Fibroblast of lung (primary cell): Measurements from ENCODE around the gene IGFBP6. TPM values are rescaled to one million over a fixed set of nuclear protein-coding genes. Genes with fewer than 3 reads are reported as not detected.

Source experiments
- DNase-seq, 2 donors: peaks; one replicate each; pipeline versions ENCODE4 v3.0.0 to v3.0.0-alpha.2; 2010; ENCODE audit warnings: low read depth in 2 of 2
- H2AFZ ChIP-seq: 2 replicates; pipeline ENCODE4 v1.5.1; 2012; ENCODE audit warnings: low read length, control low read depth, inconsistent platforms
- H3K27ac ChIP-seq: 2 replicates; pipeline ENCODE4 v1.5.1; 2011; ENCODE audit warnings: low read length, control low read depth; ENCODE audit not compliant: insufficient read depth
- H3K27me3 ChIP-seq: 2 replicates; pipeline ENCODE4 v1.5.1; 2011; ENCODE audit warnings: mild to moderate bottlenecking, low read length; ENCODE audit not compliant: control insufficient read depth, insufficient read depth
- H3K36me3 ChIP-seq: 2 replicates; pipeline ENCODE4 v1.5.1; 2011; ENCODE audit warnings: low read length; ENCODE audit not compliant: control insufficient read depth, insufficient read depth
- H3K4me1 ChIP-seq: 2 replicates; pipeline ENCODE4 v1.5.1; 2011; ENCODE audit warnings: low read length; ENCODE audit not compliant: control insufficient read depth, insufficient read depth; ENCODE audit errors: extremely low read depth
- H3K4me2 ChIP-seq: 2 replicates; pipeline ENCODE4 v1.5.1; 2011; ENCODE audit warnings: low read length, control low read depth; ENCODE audit not compliant: insufficient read depth; ENCODE audit errors: extremely low read depth
- H3K4me3 ChIP-seq, 4 experiments: fragments of 200-600 bp in 1 of 4; sonication (generic) in 1 of 4; replicated peaks in 1 of 4; 2 replicates each; pipeline ENCODE4 v1.5.1; 2011 to 2016; ENCODE audit warnings: low read length in 4 of 4, low read depth in 3 of 4, mild to moderate bottlenecking in 3 of 4, control low read depth in 2 of 4, inconsistent platforms in 1 of 4, mixed read lengths in 1 of 4; ENCODE audit not compliant: insufficient read depth in 1 of 4; ENCODE audit errors: control extremely low read depth in 1 of 4
- H3K79me2 ChIP-seq: 2 replicates; pipeline ENCODE4 v1.5.1; 2012; ENCODE audit warnings: mild to moderate bottlenecking, low read length, inconsistent platforms; ENCODE audit not compliant: control insufficient read depth, insufficient read depth
- H3K9ac ChIP-seq: 2 replicates; pipeline ENCODE4 v1.5.1; 2011; ENCODE audit warnings: mild to moderate bottlenecking, low read length, control low read depth; ENCODE audit not compliant: insufficient read depth
- H3K9me3 ChIP-seq: 2 replicates; pipeline ENCODE4 v1.5.1; 2012; ENCODE audit warnings: low read depth, low read length; ENCODE audit not compliant: control insufficient read depth, insufficient read depth
- H4K20me1 ChIP-seq: 2 replicates; pipeline ENCODE4 v1.5.1; 2011; ENCODE audit warnings: low read length; ENCODE audit not compliant: control insufficient read depth, insufficient read depth; ENCODE audit errors: extremely low read depth
- EZH2 ChIP-seq: IDR thresholded peaks from 2 replicates; pipeline ENCODE4 v1.5.1; 2012; ENCODE audit warnings: low read length, control low read depth, mild to moderate bottlenecking; ENCODE audit errors: missing control alignments
- polyA plus RNA-seq, 2 donors: library from polyadenylated mRNA; depleted of rRNA in 1 of 2; stranded (reverse) in 1 of 2; unstranded in 1 of 2; fragments of >200 nt; gene quantifications; 2 replicates each; pipeline ENCODE4 v1.2.1, GENCODE V29; 2011 to 2012; ENCODE audit warnings: missing spikeins in 1 of 2
- total RNA-seq: library from RNA; depleted of rRNA; stranded (reverse); fragments of >200 nt; gene quantifications from 2 replicates; pipeline ENCODE4 v1.2.1, GENCODE V29; 2014
- TF ChIP-seq, protein P1 (sequence below), 2 donors: IDR thresholded peaks in 1 of 2; conservative IDR thresholded peaks in 1 of 2; 1 replicate in 1 of 2; 2 replicates in 1 of 2; pipeline ENCODE4 v1.5.1; 2011 to 2012; ENCODE audit warnings: low read length in 2 of 2, control low read depth in 1 of 2, inconsistent platforms in 1 of 2, low read depth in 1 of 2, mild to moderate bottlenecking in 1 of 2

Gene IGFBP6
- total and polyA plus RNA-seq, 2 donors (not counting 1 experiment from before 2014, with no cell fraction given), result 229 to 592 TPM

DNA sequence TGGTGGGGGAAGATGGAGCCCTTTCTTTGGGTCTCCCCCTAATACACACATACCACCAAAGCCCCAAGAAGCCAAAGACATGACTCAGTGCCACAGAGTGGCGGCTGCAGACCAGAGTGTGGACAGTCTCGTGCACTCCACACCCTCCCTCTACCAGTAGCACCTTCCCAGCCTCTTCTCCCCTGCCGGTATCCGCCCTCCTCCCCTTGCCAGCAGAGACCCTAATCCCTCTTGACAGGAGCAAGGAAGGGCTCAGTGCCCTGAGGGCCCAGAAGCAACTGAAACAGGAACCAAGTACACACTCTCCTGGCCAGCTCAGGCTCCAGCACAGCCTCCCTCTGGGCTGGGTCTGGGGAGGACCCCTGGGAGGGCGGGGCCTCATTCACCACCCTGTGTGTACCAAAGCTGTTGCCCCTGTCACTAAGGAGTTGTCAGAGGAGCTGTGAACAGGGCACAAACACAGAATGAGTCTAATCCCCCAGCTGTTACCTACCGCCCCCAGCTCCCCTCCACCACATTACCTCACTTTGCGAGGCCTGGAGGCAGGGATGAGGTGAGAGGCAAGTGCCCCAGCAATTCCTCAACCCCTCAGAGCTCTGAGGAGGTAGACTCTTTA lies 26.5 kb upstream of the IGFBP6 start:
- H3K27ac ChIP-seq, result no peak overlapping the region
- no peaks in the 10 kb centered on the region for H3K27me3 ChIP-seq
- H3K9ac ChIP-seq, result no peak overlapping the region
- no peak for TF ChIP-seq EZH2
- TF ChIP-seq, protein P1, sequence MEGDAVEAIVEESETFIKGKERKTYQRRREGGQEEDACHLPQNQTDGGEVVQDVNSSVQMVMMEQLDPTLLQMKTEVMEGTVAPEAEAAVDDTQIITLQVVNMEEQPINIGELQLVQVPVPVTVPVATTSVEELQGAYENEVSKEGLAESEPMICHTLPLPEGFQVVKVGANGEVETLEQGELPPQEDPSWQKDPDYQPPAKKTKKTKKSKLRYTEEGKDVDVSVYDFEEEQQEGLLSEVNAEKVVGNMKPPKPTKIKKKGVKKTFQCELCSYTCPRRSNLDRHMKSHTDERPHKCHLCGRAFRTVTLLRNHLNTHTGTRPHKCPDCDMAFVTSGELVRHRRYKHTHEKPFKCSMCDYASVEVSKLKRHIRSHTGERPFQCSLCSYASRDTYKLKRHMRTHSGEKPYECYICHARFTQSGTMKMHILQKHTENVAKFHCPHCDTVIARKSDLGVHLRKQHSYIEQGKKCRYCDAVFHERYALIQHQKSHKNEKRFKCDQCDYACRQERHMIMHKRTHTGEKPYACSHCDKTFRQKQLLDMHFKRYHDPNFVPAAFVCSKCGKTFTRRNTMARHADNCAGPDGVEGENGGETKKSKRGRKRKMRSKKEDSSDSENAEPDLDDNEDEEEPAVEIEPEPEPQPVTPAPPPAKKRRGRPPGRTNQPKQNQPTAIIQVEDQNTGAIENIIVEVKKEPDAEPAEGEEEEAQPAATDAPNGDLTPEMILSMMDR (conservative IDR thresholded peaks at IDR 0.05 in 1 of 2, IDR thresholded peaks at IDR 0.05 in 1 of 2; ENCODE audit: low read depth in 1 of 2, low read length in 2 of 2), result no peak
- H2AFZ ChIP-seq, result no peak overlapping the region
- H3K4me1 ChIP-seq, result peaks cover 34% of the 10 kb centered on the region
- no peaks in the 10 kb centered on the region for H4K20me1 ChIP-seq
- H3K4me2 ChIP-seq, result no peak overlapping the region
- H3K79me2 ChIP-seq, result no peaks in the 10 kb centered on the region
- peak in 1 of 2 donors; percentile 51 for DNase-seq
- no peak overlapping the region for H3K4me3 ChIP-seq
- peaks cover 17% of the 10 kb centered on the region for H3K36me3 ChIP-seq
- H3K9me3 ChIP-seq, result no peaks in the 10 kb centered on the region

DNA sequence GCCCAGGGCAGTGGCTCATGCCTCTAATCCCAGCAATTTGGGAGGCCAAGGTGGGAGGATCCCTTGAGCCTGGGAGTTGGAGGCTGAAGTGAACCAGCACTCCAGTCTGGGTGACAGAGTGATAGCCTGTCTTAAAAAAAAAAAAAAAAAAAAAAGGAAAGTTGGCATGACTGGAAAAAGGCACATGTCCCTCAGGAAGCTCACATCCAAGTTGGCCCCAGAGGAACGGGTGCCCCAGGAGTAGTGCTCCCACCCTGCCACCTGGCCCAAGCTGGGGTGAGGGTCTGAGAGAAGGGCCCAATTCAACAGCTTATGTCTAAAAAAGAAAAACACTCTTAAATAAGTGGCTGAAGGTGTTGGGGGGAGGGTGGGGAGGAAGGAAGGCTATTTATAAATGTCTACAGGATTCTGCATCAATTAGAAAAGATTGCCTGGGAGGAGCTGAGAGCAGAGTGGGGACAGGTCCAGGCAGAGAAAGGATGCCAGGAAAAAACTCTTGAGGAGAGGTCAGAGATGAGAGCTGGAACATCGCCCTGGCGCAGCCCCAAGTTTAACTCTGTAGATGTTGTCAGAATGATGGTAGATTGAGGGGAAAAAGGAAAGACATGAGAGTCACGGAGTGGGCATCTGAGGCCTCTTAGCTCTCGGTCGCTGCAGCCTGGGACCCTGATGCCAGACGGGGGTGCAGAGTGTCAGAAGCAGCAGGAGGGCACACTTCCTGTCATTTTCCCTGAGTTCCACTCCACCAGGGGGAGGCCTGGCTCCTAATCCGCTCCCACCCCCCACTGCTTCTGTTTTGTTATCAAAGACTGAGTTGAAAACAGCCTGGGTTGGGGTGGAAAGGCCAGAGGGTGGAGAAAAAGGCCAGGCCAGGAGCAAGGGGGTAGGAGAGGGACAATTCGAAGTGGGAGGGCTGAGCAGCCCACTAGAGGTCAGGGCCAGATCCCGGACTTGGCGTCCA lies 25.6 kb upstream of the IGFBP6 start:
- DNase-seq, result peak; percentile 61 to 73
- H2AFZ ChIP-seq, result no peak overlapping the region
- no peaks in the 10 kb centered on the region for H3K79me2 ChIP-seq
- H3K4me2 ChIP-seq, result no peak overlapping the region
- TF ChIP-seq, protein P1 (conservative IDR thresholded peaks at IDR 0.05 in 1 of 2, IDR thresholded peaks at IDR 0.05 in 1 of 2; ENCODE audit: low read depth in 1 of 2, low read length in 2 of 2), result peak; percentile 25 to 47
- no peak for TF ChIP-seq EZH2
- no peaks in the 10 kb centered on the region for H3K9me3 ChIP-seq
- H3K9ac ChIP-seq, result no peak overlapping the region
- H3K4me1 ChIP-seq, result peaks cover 27% of the 10 kb centered on the region
- no peak overlapping the region for H3K27ac ChIP-seq
- no peak overlapping the region for H3K4me3 ChIP-seq
- peaks cover 19% of the 10 kb centered on the region for H3K36me3 ChIP-seq
- H3K27me3 ChIP-seq, result no peaks in the 10 kb centered on the region
- H4K20me1 ChIP-seq, result no peaks in the 10 kb centered on the region

DNA sequence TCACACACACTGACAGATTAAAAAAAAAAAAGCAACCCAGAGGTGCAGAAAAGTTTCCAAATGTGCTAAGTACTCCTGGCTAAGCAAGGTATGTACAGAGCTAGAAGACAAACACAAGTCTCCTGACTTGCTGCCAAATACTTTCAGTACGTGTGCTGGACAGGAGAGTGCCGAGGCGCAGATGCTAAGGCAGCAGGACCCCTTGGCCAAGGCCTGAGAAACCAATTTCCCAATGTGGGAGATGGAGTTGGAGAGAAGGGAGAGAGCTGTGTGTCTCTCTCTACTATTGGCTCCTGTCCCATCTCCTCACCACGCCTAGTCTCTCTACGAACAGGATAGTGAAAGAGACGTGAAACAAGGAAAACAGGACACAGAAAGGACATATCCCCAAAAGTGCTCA lies 23.6 kb upstream of the IGFBP6 start:
- no peaks in the 10 kb centered on the region for H3K9me3 ChIP-seq
- DNase-seq, result no peak
- peaks cover 19% of the 10 kb centered on the region for H3K4me1 ChIP-seq
- H4K20me1 ChIP-seq, result no peaks in the 10 kb centered on the region
- H3K9ac ChIP-seq, result no peak overlapping the region
- H3K79me2 ChIP-seq, result peaks cover 8% of the 10 kb centered on the region
- no peak overlapping the region for H3K27ac ChIP-seq
- H2AFZ ChIP-seq, result no peak overlapping the region
- peaks cover 19% of the 10 kb centered on the region for H3K36me3 ChIP-seq
- H3K27me3 ChIP-seq, result no peaks in the 10 kb centered on the region
- H3K4me2 ChIP-seq, result no peak overlapping the region
- H3K4me3 ChIP-seq, result no peak overlapping the region
- TF ChIP-seq, protein P1 (conservative IDR thresholded peaks at IDR 0.05 in 1 of 2, IDR thresholded peaks at IDR 0.05 in 1 of 2; ENCODE audit: low read depth in 1 of 2, low read length in 2 of 2), result no peak
- no peak for TF ChIP-seq EZH2
